Fibroblast of skin of left biceps (primary cell): Measurements from ENCODE around the gene SH3GL1.

ENCODE experiments used
- DNase-seq, 2 experiments: peaks; one replicate each; pipeline ENCODE4 v3.0.0-alpha.2; 2013; ENCODE audit warnings: low read depth in 2 of 2

The SH3GL1 gene

DNA sequence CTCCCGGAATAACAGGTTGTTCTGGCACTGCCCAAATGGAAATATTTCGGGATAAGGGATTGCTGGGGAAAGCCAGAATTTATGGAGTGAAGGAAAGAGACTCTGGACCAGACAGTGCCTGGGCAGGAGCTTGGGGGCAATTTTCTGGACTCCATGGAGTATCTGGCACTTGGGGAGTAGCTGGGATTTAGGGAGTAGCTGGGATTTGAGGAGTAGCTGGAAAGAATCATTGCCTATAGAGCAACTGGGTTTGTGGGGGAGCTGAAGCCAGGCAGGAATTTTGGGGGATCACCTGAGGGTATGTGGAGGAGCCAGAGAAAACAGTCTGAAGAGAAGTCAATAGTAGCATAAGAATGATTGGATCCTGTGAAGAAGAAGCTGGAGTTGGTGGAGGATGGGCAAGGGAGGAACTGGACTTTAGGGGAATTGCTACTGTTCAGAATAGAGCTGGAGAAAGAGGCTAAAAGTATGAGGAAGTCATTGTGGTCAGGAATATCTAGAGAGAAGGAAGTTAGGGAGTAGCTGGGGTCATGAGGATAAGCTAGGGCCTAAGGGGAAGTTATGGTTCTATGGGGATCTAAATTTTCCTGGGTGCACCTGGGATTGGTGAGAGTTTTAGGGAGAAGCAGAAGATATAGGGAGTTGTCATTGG is 81.2 kb downstream of the SH3GL1 start:
- DNase-seq = no peak

DNA sequence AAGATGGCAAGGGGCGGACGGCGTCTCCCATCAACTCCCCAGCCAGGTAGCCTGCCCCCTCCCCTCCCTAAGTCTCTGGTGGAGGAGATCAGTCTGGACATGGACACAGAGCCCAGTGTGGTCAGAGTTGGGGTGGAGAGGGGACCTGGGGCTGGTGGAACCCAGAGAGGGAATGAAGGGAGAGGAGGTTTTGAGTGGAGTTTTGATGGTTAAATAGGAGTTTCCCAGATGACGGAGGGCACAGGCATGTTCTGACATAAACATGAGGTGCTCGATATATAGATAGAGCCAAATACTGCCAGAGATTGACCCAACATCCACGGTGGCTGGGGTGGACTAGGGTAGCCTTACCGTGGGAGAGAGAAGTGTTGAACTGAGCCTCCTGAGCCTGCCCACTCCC is 81.9 kb downstream of the SH3GL1 start:
- no peak for DNase-seq

DNA sequence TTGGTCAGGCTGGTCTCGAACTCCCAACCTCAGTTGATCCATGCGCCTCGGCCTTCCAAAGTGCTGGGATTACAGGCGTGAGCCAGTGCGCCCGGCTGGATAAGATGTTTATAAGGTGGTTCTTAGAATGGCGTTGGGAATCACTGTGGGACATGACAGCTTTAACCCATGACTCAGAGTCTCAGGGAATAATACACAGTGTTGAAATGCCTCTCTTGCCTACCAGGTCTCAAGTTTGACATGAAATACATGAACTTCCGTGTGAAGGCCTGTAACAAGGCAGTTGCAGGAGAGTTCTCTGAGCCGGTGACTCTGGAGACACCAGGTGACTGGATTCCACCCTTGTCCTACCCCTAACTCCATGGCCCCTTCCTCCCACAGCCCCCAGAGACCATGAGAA is 83.4 kb downstream of the SH3GL1 start:
- DNase-seq = no peak

DNA sequence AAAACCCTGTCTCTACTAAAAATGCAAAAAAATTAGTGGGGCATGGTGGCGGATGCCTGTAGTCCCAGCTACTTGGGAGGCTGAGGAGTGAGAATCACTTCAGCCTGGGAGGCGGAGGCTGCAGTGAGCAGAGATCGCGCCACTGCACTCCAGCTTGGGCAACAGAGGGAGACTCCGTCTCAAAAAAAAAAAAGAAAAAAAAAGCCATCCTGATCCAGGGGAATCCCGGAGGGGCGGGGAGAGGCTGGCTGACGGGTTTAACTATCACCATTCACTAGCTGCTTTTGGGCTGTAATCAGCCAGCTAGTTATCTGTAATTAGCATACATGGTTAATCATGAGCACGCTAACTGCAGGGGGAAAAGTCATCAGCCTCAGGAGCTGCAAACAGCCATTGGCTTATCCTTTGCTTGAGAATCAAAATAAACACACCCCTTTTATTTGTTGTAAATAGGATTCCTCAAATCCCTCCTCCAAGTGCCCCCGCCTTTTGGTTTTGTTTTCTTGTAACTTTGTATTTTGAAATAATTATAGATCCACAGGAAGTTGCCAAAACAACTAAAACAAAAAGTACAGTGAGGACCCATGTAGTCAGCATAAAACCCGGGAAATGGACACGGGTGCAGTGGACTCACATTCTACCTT is 86.4 kb downstream of the SH3GL1 start:
- no peak for DNase-seq
